ENCODE results near the gene FAP.

- TF ChIP-seq CTCF (IDR thresholded peaks at IDR 0.05) = no peak
- TF ChIP-seq ZFX (IDR thresholded peaks at IDR 0.05; ENCODE audit: borderline replicate concordance) = no peak
These were observed 22.6 kb upstream of the FAP start for GRCh38 chr2:162265666-162266459.
